Subcutaneous adipose tissue (tissue), 4 donors: Measurements from ENCODE around the gene IPCEF1. TPM values are rescaled to one million over a fixed set of nuclear protein-coding genes. Genes with fewer than 3 reads are reported as not detected.

Experiments
- total RNA-seq, 4 donors: library from RNA; depleted of rRNA; stranded (reverse); fragments of >200 nt; gene quantifications; one replicate each; pipeline ENCODE4 v1.1.0, GENCODE V29; 2016
- TF ChIP-seq, protein P1 (sequence below): fragments of 450-650 bp; IDR thresholded peaks from one replicate; pipeline ENCODE4 v1.5.1; 2016; ENCODE audit warnings: low read depth, mild to moderate bottlenecking, control low read depth, antibody characterized with exemption, moderate library complexity

The IPCEF1 gene
- total RNA-seq, 4 donors from 2014 or later: 0.82 to 2.9 (median 1.5) TPM

DNA sequence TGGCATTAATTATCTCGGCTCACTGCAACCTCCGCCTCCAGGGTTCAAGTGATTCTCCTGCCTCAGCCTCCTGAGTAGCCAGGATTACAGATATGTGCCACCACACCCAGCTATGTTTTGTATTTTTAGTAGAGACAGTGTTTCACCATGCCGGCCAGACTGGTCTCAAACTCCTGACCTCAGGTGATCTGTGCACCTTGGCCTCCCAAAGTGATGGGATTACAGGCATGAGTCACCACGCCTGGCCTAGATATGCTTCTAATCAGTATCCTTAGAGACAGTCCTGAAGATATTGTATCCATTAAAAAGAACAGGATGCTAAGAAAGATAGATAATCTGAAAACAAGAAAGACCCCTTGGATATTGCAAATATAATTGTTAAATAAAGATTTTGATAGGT is 3.1 kb upstream of the IPCEF1 start:
- TF ChIP-seq, protein P1, sequence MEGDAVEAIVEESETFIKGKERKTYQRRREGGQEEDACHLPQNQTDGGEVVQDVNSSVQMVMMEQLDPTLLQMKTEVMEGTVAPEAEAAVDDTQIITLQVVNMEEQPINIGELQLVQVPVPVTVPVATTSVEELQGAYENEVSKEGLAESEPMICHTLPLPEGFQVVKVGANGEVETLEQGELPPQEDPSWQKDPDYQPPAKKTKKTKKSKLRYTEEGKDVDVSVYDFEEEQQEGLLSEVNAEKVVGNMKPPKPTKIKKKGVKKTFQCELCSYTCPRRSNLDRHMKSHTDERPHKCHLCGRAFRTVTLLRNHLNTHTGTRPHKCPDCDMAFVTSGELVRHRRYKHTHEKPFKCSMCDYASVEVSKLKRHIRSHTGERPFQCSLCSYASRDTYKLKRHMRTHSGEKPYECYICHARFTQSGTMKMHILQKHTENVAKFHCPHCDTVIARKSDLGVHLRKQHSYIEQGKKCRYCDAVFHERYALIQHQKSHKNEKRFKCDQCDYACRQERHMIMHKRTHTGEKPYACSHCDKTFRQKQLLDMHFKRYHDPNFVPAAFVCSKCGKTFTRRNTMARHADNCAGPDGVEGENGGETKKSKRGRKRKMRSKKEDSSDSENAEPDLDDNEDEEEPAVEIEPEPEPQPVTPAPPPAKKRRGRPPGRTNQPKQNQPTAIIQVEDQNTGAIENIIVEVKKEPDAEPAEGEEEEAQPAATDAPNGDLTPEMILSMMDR: no peak

DNA sequence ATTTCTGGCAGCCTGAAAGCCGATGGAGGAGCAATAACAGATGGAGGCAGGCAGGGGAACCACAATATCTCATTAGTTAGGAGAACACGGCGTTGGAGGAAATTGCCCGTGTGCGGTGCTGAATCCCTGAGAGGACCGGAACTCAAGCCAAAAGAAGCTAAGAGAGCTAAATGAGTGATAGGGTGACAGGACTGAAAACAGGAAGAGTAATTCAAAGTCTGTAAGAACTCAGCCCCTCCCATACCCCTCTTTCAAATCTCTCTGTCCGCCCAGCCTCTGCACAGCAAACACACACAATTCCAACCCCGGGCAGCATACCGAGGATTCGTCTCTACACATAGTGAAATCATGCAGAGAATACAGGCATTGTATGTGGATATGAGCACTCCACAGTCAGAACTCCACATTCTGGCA is 2.6 kb upstream of the IPCEF1 start:
- TF ChIP-seq, protein P1: no peak

DNA sequence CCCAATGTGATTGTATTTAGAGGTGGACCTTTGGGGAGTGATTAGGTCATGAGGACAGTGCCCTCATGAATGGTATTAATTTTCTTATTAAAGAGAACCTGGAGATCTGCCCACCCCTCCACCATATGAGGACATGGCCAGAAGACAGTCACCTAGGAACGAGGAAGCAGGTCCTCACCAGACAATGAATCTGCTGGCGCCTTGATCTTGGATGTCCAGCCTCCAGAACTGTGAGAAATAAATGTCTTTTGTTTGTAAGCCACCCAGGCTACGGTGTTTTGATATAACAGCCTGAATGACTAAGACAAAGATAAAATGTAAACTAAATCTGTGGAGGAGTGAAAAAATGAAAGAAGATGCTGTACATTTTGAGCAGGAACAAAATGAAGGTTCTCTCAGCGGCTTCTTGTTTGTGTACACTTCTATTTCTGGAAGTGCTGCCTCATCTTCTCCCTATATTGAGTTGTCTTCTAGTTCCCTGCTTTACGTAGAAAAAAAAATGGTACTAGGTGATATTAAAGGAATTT is 1.5 kb upstream of the IPCEF1 start:
- TF ChIP-seq, protein P1: no peak

DNA sequence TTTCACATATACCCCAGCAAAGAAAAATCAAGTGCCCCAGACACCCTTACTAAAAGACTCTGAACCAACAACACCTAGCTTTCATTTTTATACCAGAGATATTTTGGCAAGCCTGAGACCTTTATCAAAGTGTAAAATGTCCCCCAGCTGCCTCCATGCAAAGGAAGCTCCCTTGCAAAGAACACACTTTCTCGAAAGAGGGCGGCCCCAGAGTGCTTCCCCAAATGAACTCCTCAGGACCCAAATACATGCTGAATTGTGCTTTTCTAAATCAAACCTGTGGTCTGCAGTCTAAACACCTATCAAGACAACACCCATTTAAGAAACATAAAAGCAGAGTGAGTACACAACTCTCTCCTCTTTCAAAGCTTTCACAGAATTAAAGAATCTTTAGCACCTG is 490 bp downstream of the IPCEF1 start:
- TF ChIP-seq, protein P1: no peak

DNA sequence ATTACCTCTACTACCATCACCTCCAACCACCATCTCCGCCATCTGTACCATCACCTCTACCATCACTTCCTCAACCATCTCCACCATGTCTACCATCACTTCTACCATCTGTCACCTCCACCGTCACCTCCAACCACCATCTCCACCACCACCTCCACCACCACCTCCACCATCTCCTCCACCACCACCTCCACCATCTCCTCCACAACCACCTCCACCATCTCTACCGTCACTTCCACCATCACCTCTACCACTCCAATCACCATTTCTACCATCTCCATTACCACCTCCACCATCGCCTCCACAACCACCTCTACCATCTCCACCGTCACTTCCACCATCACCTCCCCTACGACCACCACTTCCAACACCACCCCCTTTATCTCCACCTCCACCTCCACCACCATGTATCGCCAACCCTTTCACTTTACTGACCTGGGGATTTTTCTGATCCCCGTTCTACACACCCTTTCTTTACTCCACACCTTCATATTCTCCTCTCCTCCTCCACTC is 2.3 kb downstream of the IPCEF1 start:
- TF ChIP-seq, protein P1: no peak

DNA sequence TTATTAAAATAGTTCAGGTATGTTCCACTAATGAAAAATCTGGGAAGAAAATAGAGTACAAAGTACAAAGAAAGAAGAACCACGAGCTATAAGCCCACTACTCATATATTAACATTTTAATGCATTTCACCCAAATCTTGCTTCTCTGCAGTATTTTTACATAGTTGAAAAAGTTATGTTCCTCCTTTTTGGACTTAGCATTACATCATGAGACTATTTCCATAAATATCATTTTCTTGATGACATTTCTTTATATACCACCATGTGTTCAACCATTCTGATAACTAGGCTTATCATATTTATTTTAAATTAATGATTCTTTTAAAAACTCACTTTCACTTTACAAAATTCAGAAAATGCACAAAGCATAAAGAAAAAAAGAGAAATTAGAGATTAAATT is 3.0 kb downstream of the IPCEF1 start:
- TF ChIP-seq, protein P1: no peak

DNA sequence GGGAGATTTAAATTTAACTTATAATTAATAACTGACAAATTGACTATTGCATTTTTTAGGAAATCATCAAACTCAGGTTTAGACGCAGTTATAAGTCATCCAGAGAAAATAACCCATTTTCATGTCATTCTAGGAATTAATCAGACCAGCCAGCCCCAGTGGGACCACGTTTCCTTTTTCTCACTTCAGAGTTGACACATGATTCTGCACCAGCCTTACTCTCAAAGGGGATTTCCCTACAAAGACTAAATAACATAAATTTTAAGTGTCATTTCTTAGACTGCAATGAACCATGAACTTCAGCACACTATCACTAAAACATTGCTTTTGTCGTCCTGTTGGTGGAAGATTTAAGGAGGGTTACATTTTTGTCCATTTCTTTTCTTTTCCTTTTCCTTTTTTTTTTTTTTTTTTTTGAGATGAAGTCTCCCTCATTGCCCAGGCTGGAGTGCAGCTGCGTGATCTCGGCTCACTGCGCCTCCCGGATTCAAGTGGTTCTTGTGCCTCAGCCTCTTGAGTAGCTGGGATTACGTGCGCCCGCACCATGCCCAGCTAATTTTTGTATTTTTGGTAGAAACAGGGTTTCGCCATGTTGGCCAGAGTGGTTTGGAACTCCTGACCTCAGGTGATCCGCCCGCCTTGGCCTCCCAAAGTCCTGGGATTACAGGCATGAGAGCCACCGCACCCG is 3.6 kb downstream of the IPCEF1 start:
- TF ChIP-seq, protein P1: no peak
